GM21737 (cell line): ENCODE data around the gene HSPA1A.
"Not testable (repeated sequence)": the region's sequence is repeated elsewhere in the genome, so short reads cannot be mapped to it uniquely, and the experiment has no call there.

Experiments
- ATAC-seq: cut with Tn5 transposase; IDR thresholded peaks from one replicate; pipeline ENCODE4 v1.9.1; 2021; ENCODE audit warnings: mild to moderate bottlenecking, moderate library complexity; ENCODE audit not compliant: unreplicated experiment

HSPA1A gene

DNA sequence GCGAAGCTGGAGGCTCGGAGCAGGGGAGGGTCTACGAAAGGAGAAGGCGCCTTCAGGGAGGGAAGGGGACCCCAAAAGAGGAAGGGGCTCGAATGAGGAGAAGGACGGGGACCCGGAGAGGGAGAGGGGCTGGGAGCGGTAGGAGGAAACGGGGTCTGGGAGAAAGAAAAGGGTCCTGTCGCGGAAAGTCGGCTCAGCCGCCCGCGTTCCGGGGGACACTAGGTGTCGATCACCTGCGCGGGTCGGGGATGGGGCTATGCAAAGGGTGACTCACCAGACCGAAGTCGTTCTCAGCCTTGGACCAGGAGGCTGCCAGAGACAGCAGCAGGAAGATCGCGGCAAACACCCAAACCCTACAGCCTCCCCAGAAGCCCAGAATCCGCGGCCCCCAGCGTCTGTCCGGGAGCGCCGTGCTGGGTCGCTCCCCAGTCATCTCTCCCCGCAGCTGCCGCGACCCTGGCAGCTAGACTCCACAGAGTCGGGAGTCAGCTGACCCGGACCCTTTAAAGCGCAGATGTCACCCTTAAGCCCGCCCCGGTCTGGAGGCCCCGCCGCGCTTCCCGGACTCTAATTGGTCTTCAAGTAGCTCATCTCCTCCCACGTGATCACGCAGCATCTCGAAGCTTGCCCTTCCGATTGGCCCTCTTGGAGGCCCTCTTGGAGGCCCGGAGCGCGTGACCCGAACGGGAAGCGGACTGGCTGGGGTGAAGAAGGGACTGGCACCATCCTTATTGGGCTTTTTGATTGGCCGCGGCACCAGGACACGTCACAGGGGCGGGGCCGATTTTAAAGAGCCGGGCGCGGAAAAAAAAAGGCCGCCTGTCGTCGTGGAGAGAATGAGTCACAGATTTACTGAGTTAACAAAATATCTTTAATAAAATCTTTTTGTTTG is 47.2 kb downstream of the HSPA1A start, which contains the start of gene NEU1:
NEU1 (minus strand) TSS at position 478 of the 892 bp plus-strand sequence; CDS start at position 433, 45 bp downstream.
- ATAC-seq, result peak; percentile 91

DNA sequence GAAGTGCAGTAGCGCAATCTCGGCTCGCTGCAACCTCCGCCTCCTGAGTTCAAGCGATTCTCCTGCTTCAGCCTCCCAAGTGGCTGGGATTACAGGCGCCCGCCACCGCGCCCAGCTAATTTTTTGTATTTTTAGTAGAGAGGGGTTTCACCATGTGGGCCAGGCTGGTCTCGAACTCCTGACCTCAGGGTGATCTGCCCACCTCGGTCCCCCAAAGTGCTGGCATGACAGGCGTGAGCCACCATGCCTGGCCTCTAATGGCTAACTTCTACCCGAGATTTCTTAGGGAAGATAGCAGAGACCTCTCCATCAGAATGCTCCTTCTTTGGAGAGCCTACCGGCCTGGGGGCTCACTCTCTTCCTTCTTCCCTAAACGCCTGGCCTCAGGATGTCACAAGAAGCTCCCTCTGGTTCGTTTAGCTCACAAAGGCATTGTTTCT is 48.8 kb downstream of the HSPA1A start:
- ATAC-seq, result not testable (repeated sequence)

GRCh38 chr6:31864818-31865204 is 49.5 kb downstream of the HSPA1A start:
- no peak for ATAC-seq

DNA sequence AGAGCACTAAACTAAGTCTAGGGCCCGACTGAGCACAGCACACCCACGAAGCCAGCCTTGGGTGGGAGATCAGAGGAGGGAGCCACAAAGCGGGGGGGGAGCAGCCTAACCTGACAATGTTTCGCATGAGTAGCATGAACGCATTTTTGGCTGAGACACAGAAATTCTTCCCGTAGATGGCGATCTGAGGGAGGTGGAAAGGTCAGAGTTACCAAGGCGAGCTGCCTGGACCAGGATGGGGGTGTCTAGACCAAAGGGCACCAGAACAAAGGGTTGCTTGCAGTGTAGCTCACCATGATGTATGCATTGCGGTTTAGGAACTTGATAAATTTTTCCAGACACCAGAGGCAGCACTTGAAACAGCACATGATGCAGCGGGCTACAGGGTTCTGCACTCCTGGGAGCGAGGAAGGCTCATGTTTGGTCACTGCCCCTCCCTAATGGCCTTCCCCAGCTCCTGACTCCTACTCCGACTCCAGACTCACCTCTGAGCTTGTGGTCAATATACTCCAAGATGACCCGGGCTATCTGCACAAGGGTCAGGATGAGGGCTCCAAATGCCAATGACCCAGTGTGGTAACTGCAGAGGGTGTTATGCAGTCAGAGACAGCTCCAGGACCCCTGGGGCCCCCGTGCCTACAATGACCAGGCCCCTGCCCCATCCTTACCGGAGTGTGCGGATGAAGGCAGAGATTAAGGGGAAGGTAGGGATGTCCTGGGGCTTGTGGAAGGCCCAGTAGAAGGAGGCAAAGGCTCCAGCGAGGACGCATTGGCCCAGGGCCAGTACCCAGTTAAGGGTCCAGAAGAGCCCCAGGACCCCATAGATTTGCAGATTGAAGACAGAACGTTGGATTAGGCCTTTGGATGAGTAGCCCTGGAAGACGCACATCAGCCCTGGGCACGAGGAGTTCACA is 50.1 kb downstream of the HSPA1A start:
- no peak for ATAC-seq
